ENCODE measurements around the gene MYBPHL.
"Not testable (repeated sequence)": the region's sequence is repeated elsewhere in the genome, so short reads cannot be mapped to it uniquely, and the experiment has no call there.

The MYBPHL gene

GRCh38 chr1:109304226-109304920 is 2.4 kb downstream of the MYBPHL start:
- DNase-seq: no peak

DNA sequence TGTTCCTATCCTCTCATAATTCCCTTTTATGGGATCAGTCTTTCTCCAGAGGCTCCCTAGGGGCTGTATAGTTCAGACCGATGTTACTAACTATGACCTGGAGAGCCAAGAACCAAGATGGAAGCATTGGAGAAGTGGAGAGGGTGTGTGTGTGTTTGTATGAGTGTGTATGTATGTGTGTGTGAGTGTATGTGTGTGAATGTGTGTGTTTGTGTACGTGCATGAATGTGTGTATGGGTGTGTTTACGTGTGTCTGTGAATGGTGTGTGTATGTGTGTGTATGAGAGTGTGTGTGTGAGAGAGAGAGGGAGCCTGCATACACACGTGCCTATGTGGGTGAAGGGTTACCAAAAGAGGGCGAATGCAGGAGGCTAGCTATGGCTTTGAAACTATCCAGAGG is 4.9 kb downstream of the MYBPHL start:
- no peak for DNase-seq

DNA sequence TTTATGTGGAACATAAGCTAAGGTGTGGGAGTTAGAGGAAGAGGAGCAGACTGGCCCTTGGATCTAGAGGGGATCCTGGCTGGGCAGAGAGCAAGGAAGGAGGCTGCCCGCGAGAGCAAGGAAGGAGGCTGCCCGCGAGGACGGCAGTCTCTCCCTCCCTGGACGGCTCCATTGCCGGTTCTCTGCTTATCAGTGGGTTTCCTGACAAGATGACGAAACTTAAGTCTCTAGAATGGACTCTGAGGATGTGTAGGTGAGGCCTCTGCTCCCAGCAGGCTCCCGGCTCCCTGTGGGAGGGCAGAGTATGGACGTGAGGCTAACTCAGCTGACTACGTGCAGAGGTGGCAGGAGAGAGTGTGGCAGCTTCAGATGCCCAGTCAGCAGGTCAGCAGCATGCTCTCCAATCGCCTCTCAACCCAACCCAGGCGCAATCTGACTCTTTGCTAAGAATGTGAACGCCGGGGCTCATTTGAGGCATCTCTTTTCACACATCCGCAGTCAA is 6.1 kb downstream of the MYBPHL start:
- DNase-seq: no peak

- peak; percentile 52 for DNase-seq
Observed at GRCh38 chr1:109299558-109300343, 7.1 kb downstream of the MYBPHL start.

DNA sequence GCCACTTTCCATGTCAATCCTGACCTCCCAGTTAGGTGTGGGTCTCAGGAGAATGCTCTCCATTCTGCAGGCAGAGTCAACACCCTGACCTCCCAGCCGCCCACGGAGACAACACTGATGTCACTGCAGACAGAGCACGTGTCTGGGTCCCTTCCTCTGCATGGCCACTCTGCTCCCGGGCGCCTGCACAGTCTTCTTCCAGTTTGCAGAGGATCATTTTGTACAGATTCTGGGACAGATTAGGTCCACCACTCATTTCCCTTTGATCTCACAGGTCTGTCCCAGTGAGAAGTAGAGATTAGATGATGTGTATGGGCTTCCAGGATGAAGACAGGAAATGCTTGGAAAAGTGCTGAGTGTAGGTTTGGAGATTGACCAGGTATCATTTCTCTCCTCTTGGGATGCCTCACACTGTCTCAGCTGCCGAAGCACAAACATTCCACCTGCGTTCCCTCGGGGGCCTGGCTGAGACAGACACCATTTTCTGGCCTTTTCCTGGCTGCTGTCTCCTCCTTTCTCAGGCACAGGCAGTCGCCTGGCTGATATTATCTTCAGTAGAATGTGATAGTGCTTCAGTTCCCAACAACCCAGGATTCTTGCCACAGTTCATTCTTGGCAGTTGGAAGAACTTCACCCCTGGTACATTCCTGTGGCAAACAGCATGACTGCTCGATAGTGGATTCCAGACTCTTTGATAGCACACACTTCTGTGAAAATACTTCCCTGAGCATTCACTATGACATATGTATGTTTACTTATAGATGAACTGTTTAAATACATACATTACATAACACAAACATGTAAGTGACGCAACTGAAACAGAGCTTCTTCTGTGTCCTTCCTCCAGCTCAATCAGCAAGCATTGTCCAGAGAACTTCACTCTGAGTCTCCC is 7.9 kb downstream of the MYBPHL start:
- peak; percentile 92 for DNase-seq

- DNase-seq: no peak
Observed at GRCh38 chr1:109296782-109297181, 10.0 kb downstream of the MYBPHL start.

DNA sequence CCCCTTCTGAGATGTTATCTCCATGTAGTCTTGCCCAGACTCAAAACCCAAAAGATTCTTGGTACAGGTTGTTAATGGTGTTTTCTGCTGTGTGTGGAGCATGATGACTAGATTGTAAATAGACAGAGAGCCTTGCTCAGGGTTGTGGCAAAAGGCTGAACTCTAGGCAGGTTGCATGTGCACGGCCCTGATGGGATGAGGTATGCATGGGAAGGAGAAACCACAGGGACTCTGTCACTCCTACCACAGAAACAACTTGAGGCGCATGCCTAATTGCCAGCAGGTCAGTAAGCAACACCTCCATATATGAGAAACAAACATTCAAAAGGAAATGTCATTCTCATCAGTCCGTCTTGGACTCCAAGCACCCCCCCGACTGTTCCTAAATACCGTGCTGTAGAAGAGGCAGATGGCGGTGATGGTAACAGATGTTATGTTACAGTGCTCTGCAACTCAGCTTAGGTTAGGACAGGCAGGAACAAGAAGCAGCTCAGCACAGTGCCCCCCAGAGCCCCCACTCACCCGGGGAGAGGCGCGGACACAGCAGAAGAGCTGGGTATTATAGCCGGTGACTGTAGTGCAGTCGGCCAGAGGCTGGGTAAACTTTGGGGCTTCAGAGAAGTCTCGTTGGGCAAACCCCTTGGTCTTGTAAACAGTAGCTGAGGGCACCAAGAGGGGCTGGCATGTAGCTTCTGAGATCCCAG is 10.9 kb downstream of the MYBPHL start:
- no peak for DNase-seq

GRCh38 chr1:109294481-109294880 is 12.3 kb downstream of the MYBPHL start:
- no peak for DNase-seq

DNA sequence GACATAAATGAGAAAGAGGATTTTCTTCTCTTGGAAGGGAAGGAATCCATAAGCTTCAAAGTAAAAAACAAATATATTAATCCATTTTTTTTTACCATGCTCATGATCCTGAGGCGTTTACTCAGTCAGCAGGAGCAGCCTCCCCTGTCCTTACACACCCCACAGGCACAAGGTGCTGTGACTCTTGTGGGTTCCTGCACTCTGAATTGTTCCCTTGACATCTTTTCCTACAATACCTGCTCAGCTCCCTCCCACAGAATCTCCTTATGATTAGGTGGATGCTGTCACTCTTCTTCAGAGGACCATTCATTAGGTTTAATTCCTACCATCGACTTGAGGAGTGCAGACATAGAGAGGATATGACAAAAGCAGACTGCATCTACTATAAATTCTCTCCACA is 13.8 kb downstream of the MYBPHL start:
- no peak for DNase-seq

- DNase-seq: no peak
Observed at GRCh38 chr1:109292364-109292763, 14.4 kb downstream of the MYBPHL start.

DNA sequence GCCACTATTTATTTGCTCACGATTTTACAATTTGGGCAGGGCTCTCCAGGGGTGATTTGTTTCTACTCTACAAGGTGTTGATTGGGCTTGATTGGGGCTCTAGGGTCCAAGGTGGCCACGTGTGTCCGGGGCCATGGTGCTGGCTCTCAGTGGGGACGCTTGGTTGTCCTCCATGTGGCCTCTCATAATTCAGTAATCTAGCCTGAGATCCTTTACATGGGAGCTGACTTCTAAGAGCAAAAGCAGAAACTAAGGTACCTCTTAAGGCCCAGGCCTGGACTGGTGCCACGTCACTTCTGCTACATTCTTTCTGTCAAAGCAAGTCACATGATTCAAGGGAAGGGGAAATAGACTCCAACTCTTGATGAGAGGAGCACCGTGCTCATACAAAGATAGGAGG is 15.8 kb downstream of the MYBPHL start:
- DNase-seq: no peak

- DNase-seq: no peak
Observed at GRCh38 chr1:109290137-109290536, 16.7 kb downstream of the MYBPHL start.

- DNase-seq: not testable (repeated sequence)
Observed at GRCh38 chr1:109286762-109287161, 20.0 kb downstream of the MYBPHL start.

DNA sequence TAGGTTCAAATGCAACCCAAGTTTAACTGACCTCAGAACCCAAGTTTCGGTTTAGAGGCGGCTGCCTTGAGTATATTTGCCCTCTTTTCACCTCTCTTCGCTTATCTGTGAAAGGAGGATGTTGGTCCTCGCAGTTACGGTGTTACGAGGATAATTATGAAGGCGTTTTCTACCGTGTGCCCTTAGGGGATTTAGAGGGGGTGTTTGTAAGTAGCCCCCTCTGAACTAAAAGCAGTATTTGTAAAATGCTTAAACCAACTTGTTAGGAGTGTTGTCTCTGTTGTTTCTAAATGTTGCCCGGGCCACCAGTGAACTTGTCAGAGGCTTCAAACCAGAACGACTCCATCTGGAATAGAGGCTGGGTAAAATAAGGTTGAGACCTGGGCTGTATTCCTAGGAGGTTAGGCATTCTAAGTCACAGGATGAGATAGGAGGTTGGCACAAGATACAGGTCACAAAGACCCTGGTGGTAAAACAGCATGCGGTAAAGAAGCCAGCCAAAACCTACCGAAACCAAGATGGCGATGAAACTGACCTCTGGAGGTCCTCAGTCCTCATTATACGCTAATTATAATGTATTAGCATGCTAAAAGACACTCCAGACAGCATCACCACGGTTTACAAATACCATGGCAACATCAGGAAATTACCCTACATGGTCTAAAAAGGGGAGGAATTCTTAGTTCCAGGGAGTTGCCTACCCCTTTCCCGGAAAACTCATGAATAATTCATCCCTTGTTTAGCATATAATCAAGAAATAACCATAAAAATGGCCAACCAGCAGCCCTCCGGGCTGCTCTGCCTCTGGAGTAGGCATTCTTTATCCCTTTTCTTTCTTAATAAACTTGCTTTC is 22.8 kb downstream of the MYBPHL start:
- DNase-seq: no peak

- DNase-seq: peak; percentile 96
Observed at GRCh38 chr1:109282952-109283747, 23.7 kb downstream of the MYBPHL start, which contains the start of gene PSRC1. Gene PSRC1, minus strand, starts transcription at chr1:109283145.

DNA sequence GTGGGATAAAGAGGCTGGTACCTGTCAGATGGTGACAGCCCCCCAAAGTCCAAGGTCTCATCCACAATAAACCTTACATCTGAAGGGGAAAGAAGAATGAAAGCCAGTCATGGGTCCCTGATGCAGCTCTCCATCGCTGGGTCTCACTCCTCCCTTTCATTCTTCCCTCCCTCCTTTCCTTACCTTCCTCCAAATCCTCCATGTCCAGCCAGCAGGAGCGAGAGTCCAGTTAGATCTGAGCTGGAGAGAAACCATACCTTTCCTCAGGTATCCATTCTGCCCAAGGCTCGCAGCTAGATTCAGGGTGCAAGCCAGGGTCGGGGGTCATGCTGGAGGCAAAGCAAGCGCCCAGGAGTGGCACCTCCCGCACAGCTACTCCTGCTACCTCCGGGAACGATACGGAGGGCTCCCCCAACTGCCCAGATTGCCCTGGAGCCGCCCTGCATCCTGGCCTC is 24.3 kb downstream of the MYBPHL start:
- DNase-seq: no peak

DNA sequence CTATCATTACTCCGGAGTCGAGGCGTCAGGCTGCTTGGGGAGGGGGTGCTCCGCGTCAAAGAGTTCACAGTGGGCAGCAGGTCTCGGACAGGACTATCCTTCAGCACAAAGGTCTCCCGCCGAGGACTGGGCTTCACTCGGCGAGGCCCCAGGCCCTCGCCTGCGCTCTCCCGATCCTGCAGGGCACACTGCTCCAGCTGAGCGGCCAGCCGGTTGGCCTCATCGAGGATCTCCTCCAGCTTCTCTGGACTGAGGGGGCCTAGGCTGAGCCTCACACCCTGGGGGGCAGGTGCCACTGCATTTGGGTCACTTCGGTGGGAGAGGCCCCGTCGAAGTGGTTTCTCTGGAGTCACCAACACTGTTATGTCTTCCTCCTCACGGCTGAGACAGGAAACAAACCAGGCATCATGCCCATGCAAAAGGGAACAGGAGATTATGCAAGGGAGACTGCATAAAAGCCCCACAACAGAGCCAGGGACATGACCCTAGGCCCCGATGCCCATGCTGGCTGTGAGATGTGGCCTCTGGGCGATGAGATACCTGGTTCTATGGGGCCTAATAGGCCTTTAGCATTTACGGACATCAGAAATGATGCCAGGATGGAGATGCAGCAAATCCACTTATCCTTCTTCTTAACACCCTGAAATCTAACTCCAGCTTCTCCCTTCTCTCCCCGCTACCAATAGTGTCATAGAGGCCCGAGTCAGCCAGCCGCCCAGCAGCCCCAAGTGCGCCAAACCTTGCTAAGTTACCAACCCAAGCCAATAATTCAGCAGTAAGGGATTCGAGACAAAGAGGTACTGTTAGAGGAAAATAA is 24.9 kb downstream of the MYBPHL start:
- DNase-seq: no peak

DNA sequence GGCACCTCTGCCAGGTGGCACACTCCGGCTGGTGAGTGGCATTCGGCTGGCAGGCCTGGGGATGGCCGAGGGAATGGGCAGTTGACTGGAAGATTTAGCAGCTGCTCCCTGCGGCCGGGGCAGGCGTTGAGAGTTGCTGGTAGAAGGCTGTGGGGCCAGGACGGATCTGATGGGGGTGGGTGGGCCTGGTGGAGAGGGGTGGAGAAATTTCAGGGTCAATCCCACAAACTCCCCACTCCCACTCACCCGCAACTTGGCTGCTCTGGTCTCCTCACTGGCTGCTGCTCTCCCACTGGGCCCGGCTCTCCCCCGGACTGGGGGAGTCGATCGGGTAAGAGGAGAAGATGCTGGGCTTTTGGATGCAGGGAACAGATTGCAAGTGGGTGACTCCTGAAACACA is 25.9 kb downstream of the MYBPHL start:
- DNase-seq: no peak

GRCh38 chr1:109279615-109280278 is 27.1 kb downstream of the MYBPHL start:
- no peak for DNase-seq

All from fibroblast of skin of abdomen (primary cell).